GM20431 (cell line): ENCODE measurements around the gene NCAN.

Experiments used
- in situ Hi-C: fragments of 300-500 bp; cut with MseI, MboI; formaldehyde crosslinking; loops from one replicate; pipeline ENCODE4 v1.15.0; 2020; ENCODE audit warnings: low sequenced_read_pairs; ENCODE audit not compliant: unreplicated experiment

NCAN gene

DNA sequence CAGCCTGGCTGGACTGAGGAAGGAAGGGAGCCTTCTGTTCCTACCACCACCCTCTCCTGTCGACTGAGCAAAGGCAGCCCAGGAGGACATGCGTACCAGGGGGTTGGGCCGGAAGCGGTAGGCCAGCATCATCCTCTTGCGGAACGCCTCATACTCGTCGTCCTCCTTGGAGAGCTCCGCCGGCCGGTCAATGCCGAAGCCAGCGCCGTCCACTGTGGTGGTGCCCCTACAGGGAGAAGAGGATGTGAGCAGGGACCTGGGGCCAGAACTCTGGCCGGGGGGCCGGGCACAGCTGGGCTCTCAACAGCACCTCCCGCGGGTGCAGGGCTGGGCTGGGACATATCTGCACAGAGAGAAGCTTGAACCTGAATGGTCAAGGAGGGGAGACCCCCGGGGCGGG lies 65.1 kb downstream of the NCAN start:
- in situ Hi-C loops = no loop called here

DNA sequence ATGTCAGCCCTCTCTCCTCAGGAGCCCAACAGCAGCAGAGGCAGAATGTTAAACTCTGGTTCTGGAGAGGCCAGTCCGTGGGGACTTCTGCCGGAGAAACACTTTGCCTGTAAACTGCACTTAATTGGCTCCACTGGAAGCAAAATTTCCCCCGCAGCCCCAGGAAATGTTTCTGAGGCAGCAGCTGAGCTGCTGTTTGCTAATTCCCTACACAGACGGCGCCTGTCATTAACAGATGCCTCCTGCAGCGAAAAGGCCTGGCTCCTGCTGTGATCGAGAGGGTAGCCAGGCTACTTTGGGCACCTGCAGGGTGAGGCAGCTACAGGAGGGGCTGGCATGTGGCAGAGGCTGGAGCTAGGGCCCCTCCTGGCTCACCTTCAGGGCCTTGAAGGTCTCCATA lies 66.6 kb downstream of the NCAN start:
- in situ Hi-C loops = no loop called here

DNA sequence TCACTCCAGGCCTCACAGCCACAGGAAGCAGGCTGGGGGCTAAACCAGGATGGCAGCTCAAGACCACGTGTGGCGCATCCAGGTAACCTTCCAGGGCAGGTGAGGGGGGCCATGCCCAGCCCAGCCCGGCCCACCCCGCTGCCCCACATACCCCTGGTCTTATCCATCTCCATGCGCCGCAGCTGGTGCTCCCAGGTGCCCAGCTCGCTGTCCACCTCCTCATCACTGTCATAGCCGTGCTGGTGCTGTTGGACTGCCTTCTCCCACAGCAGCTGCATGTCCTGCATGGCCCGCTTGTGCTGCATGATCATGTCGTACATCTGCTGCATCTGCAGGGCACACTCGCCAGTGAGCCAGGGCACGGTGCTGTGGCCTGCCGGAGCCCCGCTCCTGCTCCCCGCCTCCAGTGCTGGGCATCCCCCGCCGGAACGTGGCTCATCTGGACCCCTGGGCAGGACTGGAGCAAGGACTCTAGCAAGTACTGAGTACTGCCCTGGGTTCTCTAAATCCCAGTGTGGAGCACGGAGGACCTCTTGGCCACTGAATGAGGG lies 67.4 kb downstream of the NCAN start:
- in situ Hi-C loops = no loop called here

DNA sequence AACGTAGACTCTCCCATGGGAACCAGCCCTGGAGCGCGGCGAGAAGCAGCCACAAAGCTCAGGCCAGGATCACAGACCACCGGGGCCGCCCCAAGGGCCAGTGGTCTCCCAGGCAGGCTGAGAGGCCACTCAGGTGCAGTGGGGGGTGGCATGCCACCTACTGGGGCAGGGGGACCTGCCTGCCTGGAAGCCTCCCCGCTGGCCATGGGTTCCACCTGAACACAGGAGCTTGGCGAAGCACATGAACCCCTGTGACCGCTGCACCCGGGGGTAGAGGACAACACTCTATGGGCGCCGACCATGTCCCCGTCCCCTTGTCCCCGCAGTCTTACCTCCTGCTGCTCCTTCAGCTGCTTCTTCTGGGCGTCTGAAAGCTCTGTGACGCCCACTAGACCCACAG lies 68.1 kb downstream of the NCAN start:
- in situ Hi-C loops = no loop called here

DNA sequence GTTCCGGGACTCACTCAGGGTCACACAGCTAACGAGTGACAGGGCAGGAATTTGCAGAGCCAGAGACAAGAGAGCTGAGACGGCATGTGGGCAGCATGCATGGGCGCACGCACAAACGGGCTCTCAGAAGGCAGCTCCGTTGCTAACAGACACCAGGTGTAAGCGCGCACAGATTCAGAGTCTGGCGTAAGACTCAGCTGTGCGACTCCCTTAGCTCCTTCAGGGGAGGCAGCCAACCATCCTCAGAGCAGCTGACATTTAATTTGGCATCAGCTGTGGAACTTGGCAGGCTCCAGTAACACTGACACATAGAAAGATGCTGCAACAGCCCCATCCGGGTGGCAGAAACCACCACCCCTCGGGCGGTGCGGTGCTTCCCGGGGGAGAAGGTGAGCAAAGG lies 68.8 kb downstream of the NCAN start:
- in situ Hi-C loops = no loop called here

DNA sequence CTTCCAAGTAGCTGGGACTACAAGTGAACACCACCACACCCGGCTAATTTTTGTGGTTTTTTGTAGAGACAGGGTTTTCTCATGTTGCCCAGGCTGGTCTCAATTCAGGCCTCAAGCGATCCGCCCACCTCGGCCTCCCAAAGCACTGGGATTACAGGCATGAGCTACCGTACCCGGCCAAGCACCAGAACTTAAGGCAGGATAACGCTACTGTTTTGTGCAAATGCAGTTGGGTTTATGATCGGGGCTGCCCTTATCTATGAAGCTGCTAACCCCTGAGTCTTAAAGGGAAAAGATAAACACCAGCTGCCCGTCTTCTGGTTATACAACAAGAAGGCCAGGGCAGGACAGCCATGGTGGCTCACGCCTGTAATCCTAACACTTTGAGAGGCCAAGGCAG lies 73.9 kb downstream of the NCAN start:
- in situ Hi-C loops = no loop called here

DNA sequence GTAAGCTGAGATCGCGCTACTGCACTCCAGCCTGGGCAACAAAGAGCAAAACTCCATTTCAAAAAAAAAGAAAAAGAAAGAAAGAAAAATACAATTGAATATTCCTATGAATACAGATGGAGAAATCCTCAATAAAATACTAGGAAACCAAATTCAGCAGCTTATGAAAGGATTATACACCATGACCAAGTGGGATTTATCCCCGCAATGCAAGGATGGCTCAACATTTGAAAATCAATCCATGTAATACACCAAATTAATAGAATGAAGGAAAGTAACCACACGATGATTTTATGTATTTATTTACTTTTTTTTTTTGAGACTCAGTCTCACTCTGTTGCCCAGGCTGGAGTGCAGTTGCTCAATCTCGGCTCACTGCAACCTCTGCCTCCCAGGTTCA lies 80.8 kb downstream of the NCAN start:
- in situ Hi-C loops = no loop called here

DNA sequence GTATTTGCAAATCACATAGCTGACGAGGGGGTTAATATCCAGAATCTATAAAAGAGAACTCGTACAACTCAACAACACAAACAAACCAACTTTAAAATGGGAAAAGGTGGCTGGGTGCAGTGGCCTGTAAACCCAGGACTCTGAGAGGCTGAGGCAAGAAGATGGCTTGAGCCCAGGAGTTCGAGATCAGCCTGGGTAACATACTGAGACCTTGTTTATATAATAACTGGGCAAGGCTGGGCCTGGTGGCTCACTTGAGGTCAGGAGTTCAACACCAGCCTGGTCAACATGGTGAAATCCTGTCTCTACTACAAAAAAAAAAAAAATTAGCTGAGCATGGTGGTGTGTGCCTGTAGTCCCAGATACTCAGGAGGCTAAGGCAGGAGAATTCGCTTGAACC lies 83.2 kb downstream of the NCAN start:
- in situ Hi-C loops = no loop called here

DNA sequence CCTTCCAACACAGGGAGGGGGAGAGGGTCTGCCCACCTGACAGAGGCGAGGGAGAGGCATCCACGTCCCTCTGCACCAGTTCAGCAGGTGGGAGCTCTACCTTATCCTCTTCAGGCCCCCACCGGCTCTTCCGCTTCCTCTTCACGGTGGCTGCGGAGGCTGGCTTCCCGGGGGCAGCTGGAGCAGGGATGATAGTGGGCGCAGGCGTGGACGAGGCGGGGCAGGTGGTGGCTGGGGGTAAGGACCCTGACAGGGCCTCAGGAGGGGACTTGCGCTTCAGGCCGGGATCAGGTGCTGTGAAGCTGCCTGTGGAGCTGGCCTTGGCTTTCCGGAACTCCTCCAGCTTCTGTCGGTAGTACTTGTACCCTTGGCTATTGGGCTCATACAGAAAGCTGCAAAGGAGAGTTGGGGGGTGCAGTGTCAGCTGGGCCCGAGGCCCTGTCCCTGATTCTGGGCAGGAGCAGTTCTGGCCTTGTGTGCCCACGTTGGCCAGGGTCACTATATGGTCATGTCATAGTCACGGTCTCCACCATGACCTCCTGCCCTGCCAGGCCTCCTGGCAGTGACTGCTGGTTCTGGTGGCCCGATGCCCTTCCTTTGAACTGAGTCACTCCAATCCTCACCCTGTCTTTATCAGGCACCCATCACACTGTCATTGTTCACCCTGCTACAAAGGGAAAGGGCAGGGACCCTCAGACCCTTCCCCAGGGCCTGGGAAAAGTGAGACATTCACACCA lies 85.4 kb downstream of the NCAN start:
- in situ Hi-C loops = no loop called here

DNA sequence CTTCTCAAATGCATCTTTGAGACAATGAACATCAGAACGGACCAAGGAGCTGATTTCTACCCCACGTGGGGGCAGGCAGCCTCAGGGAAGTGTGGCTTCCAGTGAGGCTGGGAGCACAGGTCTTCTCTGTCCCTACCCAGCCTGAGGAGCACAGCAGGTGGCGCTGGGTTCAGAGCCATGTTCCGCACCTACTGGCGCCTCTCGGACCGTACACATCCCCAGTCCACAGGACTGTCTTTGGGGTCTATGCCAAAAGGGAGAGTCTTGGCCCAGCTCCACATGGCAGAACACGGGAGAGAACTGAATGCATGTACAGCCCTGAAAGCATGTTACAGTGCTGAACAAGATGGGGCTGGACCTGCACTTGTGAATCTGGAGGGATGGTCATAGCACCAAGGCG lies 86.0 kb downstream of the NCAN start:
- in situ Hi-C loops = no loop called here

DNA sequence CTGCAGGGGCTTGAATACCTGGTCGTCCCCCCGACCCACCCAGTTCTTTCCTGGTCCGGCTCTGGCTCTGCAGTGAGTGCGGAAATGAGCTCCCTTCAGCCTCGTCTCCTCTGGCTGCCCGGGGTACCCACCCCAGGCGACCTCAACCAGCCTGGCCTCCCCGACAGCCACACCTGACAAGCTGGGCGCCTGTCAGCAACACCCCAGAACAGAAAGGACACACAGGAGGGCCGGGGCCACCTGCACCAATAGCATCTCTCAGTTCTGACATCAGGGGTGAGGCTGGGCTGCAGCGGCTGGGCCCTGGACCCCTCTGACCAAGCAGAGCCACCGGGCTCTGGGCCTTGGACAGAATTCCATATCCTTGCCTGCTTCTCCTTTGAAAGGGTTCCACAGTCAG lies 88.9 kb downstream of the NCAN start:
- in situ Hi-C loops = no loop called here
